Ovary (tissue), 9 donors: ENCODE results near the gene COQ9. TPM values are rescaled to one million over a fixed set of nuclear protein-coding genes. Genes with fewer than 3 reads are reported as not detected.
A peak's percentile ranks its signal among the peaks of the same experiment; 100 is the strongest.

Experiments used
- DNase-seq, 5 donors: peaks; one replicate each; pipeline ENCODE4 v3.0.0-alpha.2; 2019 to 2020
- H3K27ac ChIP-seq, 2 donors: fragments of 200-600 bp; one replicate each; pipeline versions ENCODE4 v1.5.1 to v1.8.0; 2019 to 2022
- H3K27me3 ChIP-seq: fragments of 200-600 bp; one replicate; pipeline ENCODE4 v1.8.0; 2022
- H3K36me3 ChIP-seq: fragments of 200-600 bp; sonication (generic); one replicate; pipeline ENCODE4 v1.5.1; 2019
- H3K4me1 ChIP-seq: one replicate; pipeline ENCODE4 v1.8.1; 2013; ENCODE audit warnings: mild to moderate bottlenecking, moderate library complexity; ENCODE audit not compliant: insufficient read depth
- H3K4me3 ChIP-seq: fragments of 200-600 bp; sonication (generic); one replicate; pipeline ENCODE4 v1.5.1; 2017
- H3K9me3 ChIP-seq, 2 donors: fragments of 200-600 bp in 1 of 2; sonication (generic) in 1 of 2; one replicate each; pipeline versions ENCODE4 v1.5.1 to v1.8.1; 2013 to 2019; ENCODE audit warnings: mild to moderate bottlenecking in 1 of 2, moderate library complexity in 1 of 2
- CTCF ChIP-seq, 3 donors: fragments of 450-650 bp in 2 of 3; fragments of 200-600 bp in 1 of 3; IDR thresholded peaks; one replicate each; pipeline versions ENCODE4 v1.5.1 to v1.8.0; 2016 to 2022; ENCODE audit warnings: antibody characterized with exemption in 3 of 3, mild to moderate bottlenecking in 1 of 3
- EP300 ChIP-seq: sonication (generic); formaldehyde crosslinking; IDR thresholded peaks from one replicate; pipeline ENCODE4 v1.6.1; 2017; ENCODE audit warnings: antibody characterized with exemption
- POLR2A ChIP-seq: fragments of 450-650 bp; IDR thresholded peaks from one replicate; pipeline ENCODE4 v1.6.1; 2017; ENCODE audit warnings: antibody characterized with exemption, mild to moderate bottlenecking, moderate library complexity
- WGBS, 3 donors: extraction: QIAGEN DNeasy Blood & Tissue Kit in 1 of 3; methylation state at CpG; one replicate each; pipeline versions ENCODE4 v1.1.5 to v1.1.7; 2013 to 2017; 5-methylcytosine and 5-hydroxymethylcytosine counted together
- intact Hi-C, 4 donors: fragments of 100-400 bp; cut with DNase I; formaldehyde crosslinking; loops; one replicate each; pipeline versions ENCODE4 v1.11.0 to v1.15.1; 2022 to 2023
- polyA plus RNA-seq, 2 donors: library from polyadenylated mRNA; stranded (reverse); fragments of 200-250 nt in 1 of 2; fragments of 350-450 nt in 1 of 2; fragmentation: Illumina TruSeq in 1 of 2; extraction: RNeasy Lipid Tissue Mini Kit (QIAGEN cat#74804) in 1 of 2; gene quantifications; one replicate each; pipeline ENCODE4 v1.2.3, GENCODE V29; 2013 to 2014
- total RNA-seq, 7 donors: library from RNA; depleted of rRNA in 2 of 7; stranded (reverse); fragments of >200 nt in 2 of 7; fragmentation: NEBNext Ultra II Directional in 3 of 7; extraction: Animal tissue kit (Norgen Biotek cat#: 25700) in 3 of 7; gene quantifications; one replicate each; pipeline versions ENCODE4 v1.1.0 to v1.2.4, GENCODE V29; 2016 to 2023
- donor health status: DM: no; HTN: no; CAD: no; lungs with moderate emphysema.
- donor health status: DM: no; HTN: no; CAD: no.
- donor health status: Bipolar disorder and iron deficiency.
- donor health status: DM: yes; HTN: yes; CAD: no.
- donor health status: DM: no; HTN: no; CAD: no.
- donor health status: DM: yes; HTN: yes; CAD: no.

The COQ9 gene
- total and polyA plus RNA-seq, 9 donors: 24.4 to 68.8 (median 30.1) TPM

DNA sequence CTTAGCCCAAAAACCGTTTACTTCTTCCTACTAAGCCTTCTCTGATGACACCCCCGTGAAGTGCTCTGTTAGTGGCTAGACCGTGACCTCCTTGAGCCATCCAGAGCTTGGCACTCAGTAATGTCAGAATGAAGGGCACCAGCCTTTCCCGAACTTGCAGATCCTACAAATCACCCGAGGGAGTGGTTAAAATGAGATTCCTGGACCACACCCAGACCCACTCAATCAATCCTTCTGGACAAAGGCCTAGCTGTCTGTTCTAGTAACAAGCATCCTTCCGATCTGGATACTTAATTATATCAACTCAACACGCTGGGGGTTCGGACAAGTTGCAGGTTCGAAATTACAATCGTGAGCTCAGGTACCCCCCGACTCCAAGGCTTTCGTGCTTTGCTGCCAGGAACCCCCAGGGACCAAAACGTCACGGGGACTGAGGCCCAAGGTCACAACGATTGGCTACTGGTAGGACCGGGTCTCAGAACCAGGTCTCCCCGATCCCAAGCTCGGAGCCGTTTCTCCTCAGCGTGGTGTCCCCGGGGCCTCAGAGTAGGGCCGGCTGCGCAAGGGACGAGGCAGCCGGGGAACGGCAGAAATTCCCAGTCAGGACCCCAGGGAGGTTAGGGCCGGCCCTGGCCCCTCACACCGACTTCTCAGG, 621 bp upstream of the COQ9 start:
- intact Hi-C loops: no loop called here
- H3K27ac ChIP-seq: peak overlapping the region; percentile 10 to 68
- H3K4me1 ChIP-seq: peaks cover 8% of the 10 kb centered on the region
- no peaks in the 10 kb centered on the region for H3K36me3 ChIP-seq
- H3K27me3 ChIP-seq: no peaks in the 10 kb centered on the region
- H3K9me3 ChIP-seq: no peaks in the 10 kb centered on the region
- H3K4me3 ChIP-seq: peak overlapping the region; percentile 81
- DNase-seq: peak in 1 of 5 donors; percentile 49
- TF ChIP-seq POLR2A (no peak), EP300 (no peak), CTCF (IDR thresholded peaks at IDR 0.05) (no peak)
- WGBS, 3 donors: 2 to 3% (median 2%) methylated on average over 28 of the region's 28 CpGs

DNA sequence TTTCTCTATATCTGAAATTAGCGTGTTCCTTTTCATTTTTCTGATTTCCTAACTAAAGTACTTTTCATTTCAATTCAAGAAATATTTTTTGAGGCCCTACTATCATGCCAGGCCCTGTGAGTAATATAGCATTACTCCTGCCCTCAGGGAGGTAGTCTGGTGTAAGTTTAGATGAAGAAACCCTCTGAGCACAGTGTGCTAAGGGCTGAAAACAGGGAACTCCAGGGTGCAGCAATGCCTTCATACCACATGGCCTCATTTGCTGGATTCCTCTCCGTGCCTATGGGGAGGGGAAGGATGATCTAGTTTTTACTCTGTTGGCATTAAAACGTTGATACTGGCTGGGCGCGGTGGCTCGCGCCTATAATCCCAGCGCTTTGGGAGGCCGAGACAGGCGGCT, 4.7 kb downstream of the COQ9 start:
- Histone ChIP-seq H3K4me3 (no peak overlapping the region), H3K27ac (no peak overlapping the region), H3K9me3 (no peaks in the 10 kb centered on the region), H3K27me3 (no peaks in the 10 kb centered on the region), H3K4me1 (peaks cover 3% of the 10 kb centered on the region), H3K36me3 (no peaks in the 10 kb centered on the region)
- intact Hi-C loops: no loop called here
- TF ChIP-seq POLR2A (no peak), CTCF (IDR thresholded peaks at IDR 0.05) (no peak), EP300 (no peak)
- no peak for DNase-seq
- 92 to 94% (median 93%) methylated on average over 10 of the region's 10 CpGs for WGBS, 3 donors

DNA sequence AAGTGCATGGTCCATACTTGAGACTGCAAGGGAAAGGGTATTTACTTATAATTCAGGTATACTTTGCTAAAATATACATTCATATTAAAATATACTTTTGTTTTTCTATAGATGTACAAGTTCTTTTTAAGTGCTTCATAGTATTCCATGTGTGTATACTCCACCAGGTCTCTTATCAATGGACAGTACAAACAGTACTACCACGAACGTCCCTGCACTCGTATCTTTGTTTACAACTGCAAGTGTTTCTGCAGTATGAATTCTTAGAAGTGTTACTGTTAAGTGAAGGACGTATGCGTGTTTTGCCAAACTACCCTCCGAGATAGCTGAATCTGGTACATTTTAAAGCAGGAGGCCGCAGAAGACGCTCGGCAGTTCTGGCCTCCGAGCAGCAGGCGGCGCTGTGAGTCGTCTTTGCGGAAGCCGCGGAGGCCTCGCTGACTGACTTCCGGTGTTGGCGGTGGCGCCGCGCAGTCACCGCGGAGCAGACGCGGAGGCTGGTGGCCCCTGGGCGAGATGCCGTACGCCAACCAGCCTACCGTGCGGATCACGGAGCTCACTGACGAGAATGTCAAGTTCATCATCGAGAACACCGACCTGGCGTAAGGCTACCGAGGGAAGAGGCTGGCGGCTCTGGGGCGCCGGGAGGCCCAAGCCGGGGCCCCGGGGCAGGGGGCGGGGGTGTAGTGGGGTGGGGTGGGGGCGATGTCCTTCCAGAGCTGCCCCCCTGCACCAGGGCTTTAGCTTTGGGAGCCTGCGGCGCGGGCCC, 15.1 kb downstream of the COQ9 start, which contains the start of gene POLR2C:
TSS of gene POLR2C (plus strand) at position 471 of the 769 bp plus-strand sequence. CDS start at position 517, 46 bp downstream.
- intact Hi-C loops: loop anchor here in 1 of 4 donors (10.0 kb wide), 1 partner anchor 52 kb away; no protein-coding TSS in a partner anchor
- Histone ChIP-seq H3K27ac (peak within 1 kb of the TSS; percentile 56 to 76), H3K36me3 (no peaks in the 10 kb centered on the region), H3K4me3 (peak within 1 kb of the TSS; percentile 99), H3K4me1 (peaks cover 11% of the 10 kb centered on the region), H3K27me3 (no peaks in the 10 kb centered on the region), H3K9me3 (no peaks in the 10 kb centered on the region)
- WGBS, 3 donors: 0 to 1% (median 1%) methylated on average over 44 to 47 of the region's 47 CpGs
- DNase-seq: peak; percentile 82 to 92 (median 87)
- TF ChIP-seq EP300: no peak
- TF ChIP-seq CTCF (IDR thresholded peaks at IDR 0.05): peak; percentile 91 to 96 (median 94)
- peak; percentile 92 for TF ChIP-seq POLR2A

DNA sequence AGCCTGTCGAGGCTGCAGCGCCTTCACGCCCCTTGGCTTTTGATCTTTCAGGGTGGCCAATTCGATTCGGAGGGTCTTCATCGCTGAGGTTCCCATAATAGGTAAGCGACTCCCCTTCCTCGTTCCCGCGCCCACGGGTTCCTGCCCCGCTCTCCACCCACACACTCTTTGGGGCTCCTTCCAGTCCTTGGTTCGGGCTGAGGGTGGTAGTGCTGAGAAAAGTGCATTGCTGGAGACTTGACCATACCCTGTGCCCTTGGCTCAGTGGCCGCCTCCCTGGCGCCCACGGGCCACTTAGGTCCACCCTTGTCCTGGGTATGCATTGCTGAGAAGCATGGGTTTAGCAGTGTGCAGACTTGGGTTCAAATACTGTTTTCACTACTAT, 15.7 kb downstream of the COQ9 start:
- intact Hi-C loops: loop anchor here in 1 of 4 donors (10.0 kb wide), 1 partner anchor 52 kb away; no protein-coding TSS in a partner anchor
- H3K4me3 ChIP-seq: peak overlapping the region; percentile 99
- H3K27ac ChIP-seq: peak overlapping the region; percentile 56 to 76
- TF ChIP-seq CTCF (IDR thresholded peaks at IDR 0.05) (no peak), EP300 (no peak), POLR2A (no peak)
- peaks cover 11% of the 10 kb centered on the region for H3K4me1 ChIP-seq
- DNase-seq: no peak
- no peaks in the 10 kb centered on the region for H3K9me3 ChIP-seq
- H3K36me3 ChIP-seq: no peaks in the 10 kb centered on the region
- 0 to 1% (median 0%) methylated on average over 16 of the region's 16 CpGs for WGBS, 3 donors
- no peaks in the 10 kb centered on the region for H3K27me3 ChIP-seq
